ENCODE data around the gene ST14.

Gene ST14

GRCh38 chr11:130213143-130213978 lies 53.8 kb downstream of the ST14 start:
- TF ChIP-seq CTCF (conservative IDR thresholded peaks at IDR 0.05; ENCODE audit: low read depth, low read length), result peak; percentile 92
- peak; percentile 32 for DNase-seq (ENCODE audit: low read depth)
- H3K4me3 ChIP-seq (ENCODE audit: low read depth, low read length), result no peak overlapping the region

GRCh38 chr11:130213979-130214281 lies 54.3 kb downstream of the ST14 start:
- TF ChIP-seq CTCF (conservative IDR thresholded peaks at IDR 0.05; ENCODE audit: low read depth, low read length), result no peak
- no peak overlapping the region for H3K4me3 ChIP-seq (ENCODE audit: low read depth, low read length)
- no peak for DNase-seq (ENCODE audit: low read depth)

GRCh38 chr11:130214861-130215530 lies 55.4 kb downstream of the ST14 start:
- TF ChIP-seq CTCF (conservative IDR thresholded peaks at IDR 0.05; ENCODE audit: low read depth, low read length), result no peak
- DNase-seq (ENCODE audit: low read depth), result no peak
- no peak overlapping the region for H3K4me3 ChIP-seq (ENCODE audit: low read depth, low read length)

GRCh38 chr11:130215531-130216220 lies 56.1 kb downstream of the ST14 start:
- no peak for TF ChIP-seq CTCF (conservative IDR thresholded peaks at IDR 0.05; ENCODE audit: low read depth, low read length)

GRCh38 chr11:130216221-130216550 lies 56.6 kb downstream of the ST14 start:
- no peak for DNase-seq (ENCODE audit: low read depth)
- no peak for TF ChIP-seq CTCF (conservative IDR thresholded peaks at IDR 0.05; ENCODE audit: low read depth, low read length)
- H3K4me3 ChIP-seq (ENCODE audit: low read depth, low read length), result no peak overlapping the region

More at GRCh38 chr11:130215531-130216220, 56.1 kb downstream of the ST14 start:
- no peak for DNase-seq (ENCODE audit: low read depth)
- no peak overlapping the region for H3K4me3 ChIP-seq (ENCODE audit: low read depth, low read length)

- DNase-seq (ENCODE audit: low read depth), result no peak
- no peak for TF ChIP-seq CTCF (conservative IDR thresholded peaks at IDR 0.05; ENCODE audit: low read depth, low read length)
- no peak overlapping the region for H3K4me3 ChIP-seq (ENCODE audit: low read depth, low read length)
Observed at GRCh38 chr11:130216591-130217132, 57.1 kb downstream of the ST14 start.

All from choroid plexus epithelial cell (primary cell).